Caco-2 (cell line): ENCODE results near the gene SPTBN1. TPM values are rescaled to one million over a fixed set of nuclear protein-coding genes. Genes with fewer than 3 reads are reported as not detected.
A peak's percentile ranks its signal among the peaks of the same experiment; 100 is the strongest.

Experiments used
- BruUV-seq: library from RNA; stranded (reverse); fragments of 400-500 nt; replicated peaks from 2 replicates; lab custom pipeline; 2021; lab: Mats Ljungman, UMichigan
- CTCF ChIA-PET: fragments of 300-600 bp; sonication (Branson Sonifier 250); formaldehyde crosslinking; loops from one replicate; lab custom pipeline; 2022; ENCODE audit warnings: antibody characterized with exemption; lab: Charles Lee
- POLR2A ChIA-PET: fragments of 300-600 bp; sonication (Branson Sonifier 250); formaldehyde crosslinking; loops from one replicate; lab custom pipeline; 2022; ENCODE audit warnings: antibody characterized with exemption; lab: Charles Lee
- DNase-seq, 2 experiments: peaks; one replicate each; pipeline versions ENCODE4 v3.0.0 to v3.0.0-alpha.2; 2020 to 2022
- H3K27me3 ChIP-seq: replicated peaks from 2 replicates; pipeline ENCODE4 v1.6.0; 2011; ENCODE audit warnings: low read length; ENCODE audit not compliant: control insufficient read depth, insufficient read depth
- H3K36me3 ChIP-seq: 2 replicates; pipeline ENCODE4 v1.5.1; 2011; ENCODE audit warnings: low read length; ENCODE audit not compliant: control insufficient read depth, insufficient read depth
- H3K4me1 ChIP-seq: fragments of 250-450 bp; sonication (Bioruptor Pico); 2 replicates; pipeline ENCODE4 v1.5.1; 2020; ENCODE audit warnings: mild to moderate bottlenecking
- H3K4me3 ChIP-seq: 2 replicates; pipeline ENCODE4 v1.5.1; 2011; ENCODE audit warnings: low read depth, mild to moderate bottlenecking, control low read depth, low read length
- H3K9me3 ChIP-seq: fragments of 250-450 bp; sonication (Bioruptor Pico); 2 replicates; pipeline ENCODE4 v1.5.1; 2020; ENCODE audit warnings: mild to moderate bottlenecking, moderate library complexity
- H3K27ac Mint-ChIP-seq: one replicate; pipeline ENCODE4 v1.8.0; 2022; ENCODE audit warnings: mixed read lengths; ENCODE audit not compliant: unreplicated experiment
- H3K27me3 Mint-ChIP-seq: one replicate; pipeline ENCODE4 v1.8.0; 2022; ENCODE audit warnings: mixed read lengths; ENCODE audit not compliant: insufficient read depth, unreplicated experiment
- H3K36me3 Mint-ChIP-seq: one replicate; pipeline ENCODE4 v1.8.0; 2022; ENCODE audit warnings: mild to moderate bottlenecking, mixed read lengths; ENCODE audit not compliant: insufficient read depth, unreplicated experiment
- H3K4me1 Mint-ChIP-seq: one replicate; pipeline ENCODE4 v1.8.0; 2022; ENCODE audit warnings: low read depth, mixed read lengths; ENCODE audit not compliant: unreplicated experiment
- H3K4me3 Mint-ChIP-seq: one replicate; pipeline ENCODE4 v1.8.0; 2022; ENCODE audit warnings: mild to moderate bottlenecking, moderate library complexity, mixed read lengths; ENCODE audit not compliant: unreplicated experiment
- H3K9me3 Mint-ChIP-seq: one replicate; pipeline ENCODE4 v1.8.0; 2022; ENCODE audit warnings: mixed read lengths; ENCODE audit not compliant: unreplicated experiment
- CTCF ChIP-seq, 2 experiments: fragments of 200-600 bp in 1 of 2; IDR thresholded peaks; 1 replicate in 1 of 2; 2 replicates in 1 of 2; pipeline versions ENCODE4 v1.5.1 to v1.8.0; 2011 to 2022; ENCODE audit warnings: antibody characterized with exemption in 1 of 2, control low read depth in 1 of 2, inconsistent platforms in 1 of 2, low read depth in 1 of 2, low read length in 1 of 2, mild to moderate bottlenecking in 1 of 2, moderate library complexity in 1 of 2; ENCODE audit not compliant: insufficient read depth in 1 of 2, severe bottlenecking in 1 of 2, unreplicated experiment in 1 of 2
- intact Hi-C: fragments of 100-400 bp; cut with micrococcal nuclease; formaldehyde crosslinking; loops from one replicate; pipeline ENCODE4 v1.10.0; 2022; ENCODE audit not compliant: unreplicated experiment
- total RNA-seq: library from RNA; stranded (reverse); gene quantifications from 2 replicates; pipeline ENCODE4 v1.2.3, GENCODE V29; 2022

SPTBN1 gene
- total RNA-seq, 1 experiment from 2014 or later, result 361 TPM

DNA sequence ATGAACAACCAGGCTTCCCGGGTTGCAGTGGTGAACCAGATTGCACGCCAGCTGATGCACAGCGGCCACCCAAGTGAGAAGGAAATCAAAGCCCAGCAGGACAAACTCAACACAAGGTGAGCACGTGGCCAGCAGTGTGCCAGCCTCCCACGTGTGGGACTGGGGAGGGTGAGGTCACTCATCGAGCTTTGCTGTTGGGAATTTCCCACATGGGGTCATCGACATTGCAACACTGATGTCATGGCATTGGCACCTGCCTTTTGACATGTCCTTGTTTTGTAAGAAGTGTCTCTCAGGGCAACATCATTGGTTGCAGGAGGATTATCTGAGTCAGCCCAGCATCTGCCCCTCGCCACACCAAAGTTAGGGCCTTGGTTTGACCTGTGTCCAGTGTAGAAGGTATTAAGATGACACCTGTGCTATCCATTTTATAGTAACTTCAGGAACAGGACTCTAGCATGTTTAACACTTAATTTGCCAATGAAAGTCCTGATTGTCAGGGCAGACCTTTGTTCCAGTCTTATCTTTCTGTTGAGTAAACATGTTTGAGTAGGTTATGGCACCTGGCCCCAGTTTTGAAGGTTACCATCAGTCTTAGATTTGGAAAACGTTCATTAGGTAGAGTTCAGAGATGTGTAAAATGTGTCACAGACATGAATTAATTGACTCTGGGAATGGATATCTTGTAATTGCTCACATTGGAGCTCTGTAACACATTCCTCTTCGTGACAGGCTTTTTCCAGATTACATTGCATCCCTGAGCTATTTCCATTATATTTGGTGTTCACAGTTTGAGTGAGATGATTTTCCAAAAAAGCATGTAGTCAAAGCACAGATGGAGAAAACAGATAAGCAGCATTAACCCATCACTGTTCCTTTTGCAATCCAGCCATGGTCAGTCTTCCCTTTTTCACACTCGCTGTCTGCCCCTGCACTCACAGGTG is 174.1 kb downstream of the SPTBN1 start:
- Histone ChIP-seq H3K27me3 (no peaks in the 10 kb centered on the region), H3K4me3 (no peak overlapping the region), H3K4me1 (peaks cover 13% of the 10 kb centered on the region), H3K9me3 (no peaks in the 10 kb centered on the region), H3K36me3 (peaks cover 26% of the 10 kb centered on the region)
- CTCF ChIA-PET, result no interaction called here
- DNase-seq, result peak; percentile 47 to 60
- no TSS peak for BruUV-seq
- no peak for TF ChIP-seq CTCF (IDR thresholded peaks at IDR 0.05; ENCODE audit: insufficient read depth in 1 of 2, low read depth in 1 of 2, low read length in 1 of 2, severe bottlenecking in 1 of 2, unreplicated experiment in 1 of 2)
- intact Hi-C loops, result no loop called here
- H3K27me3 Mint-ChIP-seq, result no peaks in the 10 kb centered on the region
- H3K36me3 Mint-ChIP-seq, result peaks cover 100% of the 10 kb centered on the region
- H3K4me3 Mint-ChIP-seq, result no peak overlapping the region
- H3K9me3 Mint-ChIP-seq, result no peaks in the 10 kb centered on the region
- peaks cover 29% of the 10 kb centered on the region for H3K4me1 Mint-ChIP-seq
- H3K27ac Mint-ChIP-seq, result peak overlapping the region; percentile 61
- POLR2A ChIA-PET, result no interaction called here

DNA sequence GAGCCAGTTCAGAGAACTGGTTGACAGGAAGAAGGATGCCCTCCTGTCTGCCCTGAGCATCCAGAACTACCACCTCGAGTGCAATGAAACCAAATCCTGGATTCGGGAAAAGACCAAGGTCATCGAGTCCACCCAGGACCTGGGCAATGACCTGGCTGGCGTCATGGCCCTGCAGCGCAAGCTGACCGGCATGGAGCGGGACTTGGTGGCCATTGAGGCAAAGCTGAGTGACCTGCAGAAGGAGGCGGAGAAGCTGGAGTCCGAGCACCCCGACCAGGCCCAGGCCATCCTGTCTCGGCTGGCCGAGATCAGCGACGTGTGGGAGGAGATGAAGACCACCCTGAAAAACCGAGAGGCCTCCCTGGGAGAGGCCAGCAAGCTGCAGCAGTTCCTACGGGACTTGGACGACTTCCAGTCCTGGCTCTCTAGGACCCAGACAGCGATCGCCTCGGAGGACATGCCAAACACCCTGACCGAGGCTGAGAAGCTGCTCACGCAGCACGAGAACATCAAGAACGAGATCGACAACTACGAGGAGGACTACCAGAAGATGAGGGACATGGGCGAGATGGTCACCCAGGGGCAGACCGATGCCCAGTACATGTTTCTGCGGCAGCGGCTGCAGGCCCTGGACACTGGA is 174.9 kb downstream of the SPTBN1 start:
- peaks cover 97% of the 10 kb centered on the region for H3K36me3 Mint-ChIP-seq
- no peak for DNase-seq
- intact Hi-C loops, result no loop called here
- no peaks in the 10 kb centered on the region for H3K27me3 ChIP-seq
- no peaks in the 10 kb centered on the region for H3K27me3 Mint-ChIP-seq
- peaks cover 13% of the 10 kb centered on the region for H3K4me1 ChIP-seq
- no peak overlapping the region for H3K4me3 Mint-ChIP-seq
- peaks cover 26% of the 10 kb centered on the region for H3K36me3 ChIP-seq
- BruUV-seq, result TSS peak; percentile 72
- TF ChIP-seq CTCF (IDR thresholded peaks at IDR 0.05; ENCODE audit: insufficient read depth in 1 of 2, low read depth in 1 of 2, low read length in 1 of 2, severe bottlenecking in 1 of 2, unreplicated experiment in 1 of 2), result no peak
- ChIA-PET POLR2A (no interaction called here), CTCF (interaction anchor here (0.6 kb wide), 1 partner anchor 139 kb away, joined by 3 read pairs; no protein-coding TSS in a partner anchor)
- no peaks in the 10 kb centered on the region for H3K9me3 ChIP-seq
- peaks cover 29% of the 10 kb centered on the region for H3K4me1 Mint-ChIP-seq
- H3K9me3 Mint-ChIP-seq, result no peaks in the 10 kb centered on the region
- no peak overlapping the region for H3K4me3 ChIP-seq
- peak overlapping the region; percentile 61 for H3K27ac Mint-ChIP-seq

GRCh38 chr2:54631755-54632154 is 175.6 kb downstream of the SPTBN1 start:
- intact Hi-C loops, result no loop called here
- DNase-seq, result no peak
- no TSS peak for BruUV-seq

More at GRCh38 chr2:54631755-54632154, 175.6 kb downstream of the SPTBN1 start:
- no peaks in the 10 kb centered on the region for H3K27me3 Mint-ChIP-seq
- TF ChIP-seq CTCF (IDR thresholded peaks at IDR 0.05; ENCODE audit: insufficient read depth in 1 of 2, low read depth in 1 of 2, low read length in 1 of 2, severe bottlenecking in 1 of 2, unreplicated experiment in 1 of 2), result no peak
- H3K4me1 Mint-ChIP-seq, result peaks cover 29% of the 10 kb centered on the region
- Histone ChIP-seq H3K4me1 (peaks cover 13% of the 10 kb centered on the region), H3K27me3 (no peaks in the 10 kb centered on the region), H3K9me3 (no peaks in the 10 kb centered on the region), H3K4me3 (no peak overlapping the region), H3K36me3 (peaks cover 26% of the 10 kb centered on the region)
- H3K4me3 Mint-ChIP-seq, result no peak overlapping the region
- no peaks in the 10 kb centered on the region for H3K9me3 Mint-ChIP-seq
- ChIA-PET POLR2A (no interaction called here), CTCF (no interaction called here)
- peaks cover 96% of the 10 kb centered on the region for H3K36me3 Mint-ChIP-seq
- peak overlapping the region; percentile 61 for H3K27ac Mint-ChIP-seq
